Liver (tissue), 3 donors: ENCODE data around the gene ZNF594.
"Not testable (repeated sequence)": the region's sequence is repeated elsewhere in the genome, so short reads cannot be mapped to it uniquely, and the experiment has no call there.

Experiments
- CTCF ChIP-seq: fragments of 150-350 bp; IDR thresholded peaks from 2 replicates; pipeline ENCODE4 v1.5.1; 2017; ENCODE audit warnings: improper control_type of control experiment, low read depth, low read length; ENCODE audit not compliant: missing input control
- EGR1 ChIP-seq, 2 donors: IDR thresholded peaks; 2 replicates each; pipeline ENCODE4 v1.6.1; 2016 to 2018; ENCODE audit warnings: antibody characterized with exemption in 2 of 2, low read depth in 2 of 2
- GABPA ChIP-seq, 2 donors: IDR thresholded peaks in 1 of 2; conservative IDR thresholded peaks in 1 of 2; 2 replicates each; pipeline ENCODE4 v1.6.1; 2016; ENCODE audit warnings: antibody characterized with exemption in 2 of 2, mild to moderate bottlenecking in 1 of 2, moderate library complexity in 1 of 2
- RAD21 ChIP-seq, 2 donors: IDR thresholded peaks; 2 replicates each; pipeline ENCODE4 v1.6.1; 2016; ENCODE audit warnings: antibody characterized with exemption in 2 of 2, mild to moderate bottlenecking in 2 of 2
- YY1 ChIP-seq: IDR thresholded peaks from 2 replicates; pipeline ENCODE4 v1.6.1; 2016; ENCODE audit warnings: antibody characterized with exemption, mild to moderate bottlenecking
- TF ChIP-seq, protein P1 (sequence below): IDR thresholded peaks from 2 replicates; pipeline ENCODE4 v1.6.1; 2016; ENCODE audit warnings: antibody characterized with exemption
- donor health status: healthy.
- donor health status: healthy.

DNA sequence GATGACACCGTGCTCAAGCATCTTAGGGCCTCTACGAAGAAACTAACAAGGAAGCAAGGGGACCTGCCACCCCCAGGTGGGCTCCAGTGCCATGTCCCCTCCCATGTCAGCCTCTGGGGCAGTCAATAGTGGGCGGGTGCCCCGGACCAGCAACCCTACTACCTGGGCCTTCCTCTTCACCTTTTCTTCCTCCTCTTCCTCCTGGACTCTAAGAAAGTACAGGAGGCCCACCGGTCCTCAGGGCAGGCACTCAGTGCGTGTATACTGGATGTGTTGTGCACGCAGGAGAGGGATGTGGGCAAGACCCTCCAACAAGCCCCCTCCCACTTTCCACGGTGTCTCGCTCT is 53.5 kb downstream of the ZNF594 start:
- not testable (repeated sequence) for TF ChIP-seq CTCF; YY1; EGR1 (IDR thresholded peaks at IDR 0.05; ENCODE audit: low read depth in 2 of 2); GABPA (IDR thresholded peaks at IDR 0.05 in 1 of 2, conservative IDR thresholded peaks at IDR 0.05 in 1 of 2); RAD21 (IDR thresholded peaks at IDR 0.05)
- TF ChIP-seq, protein P1, sequence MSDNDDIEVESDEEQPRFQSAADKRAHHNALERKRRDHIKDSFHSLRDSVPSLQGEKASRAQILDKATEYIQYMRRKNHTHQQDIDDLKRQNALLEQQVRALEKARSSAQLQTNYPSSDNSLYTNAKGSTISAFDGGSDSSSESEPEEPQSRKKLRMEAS: not testable (repeated sequence)
